ENCODE measurements around the gene CHPF.

The CHPF gene

DNA sequence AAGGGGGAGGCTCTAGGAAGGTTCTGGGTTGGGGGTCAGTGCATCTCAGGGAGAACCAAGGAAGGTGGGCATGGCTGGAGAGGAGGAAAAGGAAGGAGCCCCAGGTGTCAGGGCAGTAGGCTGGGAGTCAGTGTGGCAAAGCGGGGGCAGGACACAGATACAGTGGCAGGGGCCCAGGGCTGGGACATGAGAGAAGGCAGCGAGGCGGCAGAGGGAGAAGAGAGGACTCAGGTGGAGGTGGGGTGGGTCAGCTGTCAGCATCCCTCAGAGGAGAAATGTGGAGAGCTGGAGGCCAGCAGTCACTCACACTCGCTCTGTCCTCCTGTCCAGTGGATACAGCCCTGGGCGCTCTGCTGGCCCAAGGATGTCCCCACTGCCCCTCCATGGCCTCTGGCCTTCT lies 50.5 kb downstream of the CHPF start:
- no peak for DNase-seq

DNA sequence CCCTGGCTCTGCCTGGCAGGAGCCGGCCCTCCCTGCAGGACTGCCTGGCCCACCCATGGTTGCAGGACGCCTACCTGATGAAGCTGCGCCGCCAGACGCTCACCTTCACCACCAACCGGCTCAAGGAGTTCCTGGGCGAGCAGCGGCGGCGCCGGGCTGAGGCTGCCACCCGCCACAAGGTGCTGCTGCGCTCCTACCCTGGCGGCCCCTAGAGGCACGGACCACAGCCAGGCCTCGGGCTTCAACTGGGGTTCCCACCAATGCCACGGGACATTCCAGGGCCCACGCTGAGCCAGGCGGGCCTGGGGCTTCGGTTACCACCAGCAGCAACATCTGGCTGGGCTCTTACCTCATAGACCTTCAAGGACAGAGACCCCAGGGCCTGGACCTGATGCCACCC lies 51.0 kb downstream of the CHPF start:
- DNase-seq, result no peak

DNA sequence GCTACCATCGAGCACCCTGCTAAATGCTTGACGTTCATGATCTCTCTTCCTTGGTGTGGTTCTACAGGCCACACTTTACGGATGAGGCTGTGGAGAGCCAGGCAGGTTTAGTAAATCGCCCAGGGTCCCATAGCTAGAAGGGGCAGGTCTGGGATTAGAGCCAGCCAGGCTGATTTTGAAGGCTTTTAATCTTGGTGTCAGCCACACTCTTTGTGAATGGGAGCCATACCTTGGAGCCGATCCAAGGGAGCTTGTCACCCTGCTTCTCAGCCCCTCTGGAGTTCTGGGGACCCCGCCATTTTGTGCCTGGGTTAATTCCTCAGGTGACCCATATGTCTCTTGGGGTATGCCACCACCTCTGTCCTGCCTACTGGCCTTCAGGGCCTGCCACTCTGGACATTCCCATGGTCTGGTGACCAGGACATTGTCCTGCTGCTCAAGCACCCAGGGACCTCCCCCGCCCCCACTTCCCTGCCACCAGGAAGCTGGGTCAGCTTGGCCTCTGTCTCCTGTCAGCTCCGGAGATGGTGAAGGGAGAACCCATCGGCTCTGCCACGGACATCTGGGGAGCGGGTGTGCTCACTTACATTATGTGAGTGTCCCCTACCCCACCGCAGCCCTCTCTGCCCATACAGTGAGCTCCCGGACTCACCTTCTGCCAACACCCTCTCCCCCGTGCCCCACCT lies 52.2 kb downstream of the CHPF start:
- DNase-seq, result no peak

DNA sequence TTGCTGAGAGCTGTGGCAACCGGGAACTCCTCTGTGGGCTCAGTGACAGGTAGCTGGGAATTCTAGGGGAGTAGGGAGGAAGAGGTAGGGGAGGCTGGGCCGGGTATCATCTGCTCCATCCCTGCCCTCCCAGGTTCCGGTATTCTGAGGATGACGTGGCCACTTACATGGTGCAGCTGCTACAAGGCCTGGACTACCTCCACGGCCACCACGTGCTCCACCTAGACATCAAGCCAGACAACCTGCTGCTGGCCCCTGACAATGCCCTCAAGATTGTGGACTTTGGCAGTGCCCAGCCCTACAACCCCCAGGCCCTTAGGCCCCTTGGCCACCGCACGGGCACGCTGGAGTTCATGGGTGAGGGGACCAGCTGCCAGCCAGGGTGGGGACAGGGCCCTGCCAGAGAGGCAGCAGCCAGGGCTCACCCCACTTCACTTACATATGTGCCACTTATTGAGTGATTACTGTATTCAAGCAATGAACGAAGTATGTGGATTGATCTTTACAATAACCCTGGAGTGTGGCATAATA lies 52.9 kb downstream of the CHPF start:
- no peak for DNase-seq

DNA sequence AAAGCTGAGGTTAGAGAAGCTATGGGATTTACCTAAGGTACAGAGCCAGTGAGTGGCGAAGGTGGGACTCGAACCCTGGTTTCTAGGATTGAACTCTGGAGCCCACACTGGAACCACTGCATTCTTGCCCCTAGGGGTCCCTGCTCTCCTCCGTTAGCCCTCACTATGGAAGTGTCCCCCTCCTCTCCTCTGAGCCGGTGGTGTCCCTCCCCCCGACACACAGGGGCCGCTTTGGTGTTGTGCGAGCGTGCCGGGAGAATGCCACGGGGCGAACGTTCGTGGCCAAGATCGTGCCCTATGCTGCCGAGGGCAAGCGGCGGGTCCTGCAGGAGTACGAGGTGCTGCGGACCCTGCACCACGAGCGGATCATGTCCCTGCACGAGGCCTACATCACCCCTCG lies 53.4 kb downstream of the CHPF start:
- DNase-seq, result no peak

DNA sequence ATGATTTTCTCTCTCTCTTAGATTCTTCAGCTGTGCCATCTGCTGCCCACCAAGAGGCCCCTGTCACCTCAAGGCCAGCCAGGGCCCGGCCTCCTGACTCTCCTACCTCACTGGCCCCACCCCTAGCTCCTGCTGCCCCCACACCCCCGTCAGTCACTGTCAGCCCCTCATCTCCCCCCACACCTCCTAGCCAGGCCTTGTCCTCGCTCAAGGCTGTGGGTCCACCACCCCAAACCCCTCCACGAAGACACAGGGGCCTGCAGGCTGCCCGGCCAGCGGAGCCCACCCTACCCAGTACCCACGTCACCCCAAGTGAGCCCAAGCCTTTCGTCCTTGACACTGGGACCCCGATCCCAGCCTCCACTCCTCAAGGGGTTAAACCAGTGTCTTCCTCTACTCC lies 54.3 kb downstream of the CHPF start:
- no peak for DNase-seq
